GM21619 (cell line): Measurements from ENCODE around the gene ZC3H12A.

Experiments
- ATAC-seq: cut with Tn5 transposase; IDR thresholded peaks from one replicate; pipeline ENCODE4 v1.9.1; 2021; ENCODE audit not compliant: unreplicated experiment

Gene ZC3H12A

DNA sequence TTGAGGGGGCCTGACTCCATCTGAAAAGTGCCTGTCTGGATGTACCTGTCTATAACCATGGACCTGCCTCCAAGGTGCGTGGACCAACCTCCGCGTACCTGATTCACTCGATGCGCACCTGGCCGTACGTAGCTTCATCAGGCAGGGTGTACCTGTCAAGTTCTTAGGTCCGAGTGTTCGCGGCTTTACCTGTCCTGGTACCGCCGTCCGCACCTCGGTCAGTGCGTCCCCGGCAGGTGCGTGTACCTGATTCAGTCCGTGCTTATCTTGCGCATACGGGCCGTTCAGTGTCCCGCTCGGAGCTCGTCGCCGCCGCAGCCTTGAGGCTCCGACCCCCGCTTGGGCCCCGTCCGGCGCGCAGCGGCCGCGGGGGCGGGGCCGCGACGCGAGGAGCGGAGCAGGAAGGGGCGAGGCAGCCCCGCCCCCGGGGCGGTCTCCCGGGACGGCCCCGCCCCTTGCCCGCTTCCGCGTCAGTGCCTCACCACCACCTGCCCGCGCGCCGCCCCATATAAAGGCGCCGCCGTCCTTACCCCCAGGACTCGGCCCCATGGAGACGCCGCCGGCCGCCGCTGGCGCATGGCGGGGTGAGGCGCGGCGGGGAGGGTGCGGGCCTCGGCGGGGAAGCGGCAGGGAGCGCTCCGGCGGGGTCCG is at the start of gene ZC3H12A:
Gene ZC3H12A, plus strand, starts transcription at position 535 of the 651 bp plus-strand sequence. CDS start 917 bp downstream, outside the sequence.
- ATAC-seq: peak; percentile 43

DNA sequence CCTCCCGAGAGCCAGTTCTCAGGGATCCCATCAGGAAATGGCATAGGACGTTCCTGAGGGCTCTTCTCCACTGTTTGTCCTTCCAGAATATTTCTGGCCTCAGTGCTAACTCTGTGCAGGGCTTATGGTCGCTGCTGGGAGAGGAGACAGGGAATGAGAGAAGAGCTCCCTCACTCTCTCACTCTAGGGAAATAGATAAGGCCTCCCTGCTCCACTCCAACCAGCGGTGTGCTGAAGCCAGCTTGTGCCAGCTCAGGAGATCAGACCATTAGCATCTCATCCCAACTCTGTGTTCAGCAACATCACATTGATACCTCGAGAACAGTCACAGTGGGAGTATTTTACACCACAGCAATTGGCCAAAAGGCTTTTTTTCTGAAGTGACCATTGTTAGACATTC is 49.2 kb upstream of the ZC3H12A start:
- ATAC-seq: no peak

DNA sequence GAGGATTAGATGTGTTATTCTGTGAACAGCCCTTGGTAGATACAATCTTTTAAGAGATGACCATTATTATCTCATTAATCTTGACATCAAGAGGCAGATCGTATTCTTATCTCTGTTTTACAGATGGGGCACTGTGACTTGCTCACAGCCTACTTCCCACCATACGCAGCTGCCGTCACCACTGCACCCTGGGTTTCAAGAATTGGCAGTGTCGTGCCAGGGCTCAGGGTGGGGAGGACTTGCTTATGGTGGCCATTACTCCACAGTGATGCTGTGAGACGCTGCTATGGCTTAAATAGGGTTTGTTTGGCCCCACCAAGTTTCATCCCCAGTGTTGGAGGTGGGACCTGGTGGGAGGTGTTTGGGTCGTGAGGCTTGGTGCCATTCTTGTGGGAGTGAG is 45.4 kb upstream of the ZC3H12A start:
- ATAC-seq: no peak

DNA sequence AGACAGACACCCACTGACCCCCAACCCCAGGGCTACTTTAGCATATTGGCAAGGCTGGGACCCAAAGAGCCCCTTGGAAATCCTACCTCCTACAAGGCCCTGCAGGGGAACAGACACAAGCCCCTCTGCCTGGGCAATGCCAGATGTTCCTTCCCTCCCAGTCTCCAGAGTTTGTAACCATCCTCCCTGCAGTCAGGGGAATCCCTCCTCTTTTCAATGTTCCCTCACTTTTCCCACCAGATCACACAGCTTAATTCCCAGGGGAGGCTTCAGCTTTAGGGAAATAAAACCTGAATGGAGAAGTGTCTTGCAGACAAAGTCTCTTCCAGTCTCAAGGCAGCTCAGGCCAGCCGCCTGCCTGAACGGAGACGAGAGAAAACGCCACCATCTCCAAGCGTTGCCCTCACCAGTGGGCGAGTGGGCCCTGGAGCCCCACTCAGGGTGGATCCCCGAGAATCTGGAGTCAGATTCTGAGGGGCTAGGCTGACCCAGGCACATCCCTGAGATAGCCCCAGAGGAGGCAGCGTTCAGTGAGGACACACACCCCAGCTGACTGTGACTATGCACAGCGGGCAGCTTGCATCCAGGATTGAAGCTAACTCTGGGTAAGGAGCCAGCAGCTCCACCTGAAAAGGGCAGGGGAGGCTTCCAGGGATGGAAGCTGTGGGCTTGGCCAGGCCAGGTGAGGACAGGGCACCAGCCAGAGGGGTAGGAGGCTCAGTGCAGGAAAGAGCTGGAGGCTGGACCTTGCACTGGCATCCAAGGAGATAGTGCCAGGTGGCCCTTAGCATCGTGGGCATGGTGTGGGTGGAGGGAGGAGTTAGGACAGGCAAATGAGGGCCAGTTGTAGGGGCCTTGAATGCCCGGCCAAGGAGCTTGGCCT is 44.0 kb upstream of the ZC3H12A start:
- no peak for ATAC-seq

DNA sequence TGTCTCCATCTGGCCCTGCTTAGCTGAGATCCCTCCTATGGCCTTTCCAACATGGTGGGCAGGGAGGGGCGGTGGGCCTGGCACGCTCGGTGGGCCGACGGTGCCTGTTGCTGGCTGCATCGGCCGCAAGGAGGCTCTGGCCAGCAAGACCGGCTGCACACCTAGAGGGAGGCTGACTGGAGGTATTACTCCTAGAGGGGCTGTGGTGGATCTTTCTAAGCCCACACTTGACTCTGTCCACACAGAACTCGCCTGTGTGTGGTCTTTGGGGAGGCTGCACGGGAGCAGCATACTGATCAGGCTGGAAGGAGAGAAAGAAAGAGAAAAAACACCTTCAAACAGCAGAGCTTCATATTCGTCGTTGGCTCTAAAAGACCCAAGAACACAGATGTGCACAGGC is 41.7 kb upstream of the ZC3H12A start:
- ATAC-seq: no peak

DNA sequence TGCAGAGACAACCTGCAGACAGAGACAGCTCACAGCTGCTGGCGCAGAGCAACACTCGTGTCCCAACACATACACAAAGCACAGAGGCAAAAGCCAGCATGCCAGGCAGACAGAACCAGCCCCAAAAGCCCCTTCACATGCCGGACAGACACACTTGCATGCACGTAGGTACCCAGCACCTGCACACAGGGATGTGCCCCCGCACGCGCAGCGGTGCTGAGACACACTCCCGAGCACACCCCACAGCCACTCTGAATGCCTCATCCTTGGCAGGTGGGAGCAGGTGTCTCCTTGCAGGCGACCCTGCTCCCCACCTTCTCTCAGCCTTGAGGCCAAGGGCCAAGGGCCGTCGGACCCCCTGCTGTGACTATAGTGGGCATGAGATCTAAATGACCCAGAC is 41.2 kb upstream of the ZC3H12A start:
- ATAC-seq: no peak

DNA sequence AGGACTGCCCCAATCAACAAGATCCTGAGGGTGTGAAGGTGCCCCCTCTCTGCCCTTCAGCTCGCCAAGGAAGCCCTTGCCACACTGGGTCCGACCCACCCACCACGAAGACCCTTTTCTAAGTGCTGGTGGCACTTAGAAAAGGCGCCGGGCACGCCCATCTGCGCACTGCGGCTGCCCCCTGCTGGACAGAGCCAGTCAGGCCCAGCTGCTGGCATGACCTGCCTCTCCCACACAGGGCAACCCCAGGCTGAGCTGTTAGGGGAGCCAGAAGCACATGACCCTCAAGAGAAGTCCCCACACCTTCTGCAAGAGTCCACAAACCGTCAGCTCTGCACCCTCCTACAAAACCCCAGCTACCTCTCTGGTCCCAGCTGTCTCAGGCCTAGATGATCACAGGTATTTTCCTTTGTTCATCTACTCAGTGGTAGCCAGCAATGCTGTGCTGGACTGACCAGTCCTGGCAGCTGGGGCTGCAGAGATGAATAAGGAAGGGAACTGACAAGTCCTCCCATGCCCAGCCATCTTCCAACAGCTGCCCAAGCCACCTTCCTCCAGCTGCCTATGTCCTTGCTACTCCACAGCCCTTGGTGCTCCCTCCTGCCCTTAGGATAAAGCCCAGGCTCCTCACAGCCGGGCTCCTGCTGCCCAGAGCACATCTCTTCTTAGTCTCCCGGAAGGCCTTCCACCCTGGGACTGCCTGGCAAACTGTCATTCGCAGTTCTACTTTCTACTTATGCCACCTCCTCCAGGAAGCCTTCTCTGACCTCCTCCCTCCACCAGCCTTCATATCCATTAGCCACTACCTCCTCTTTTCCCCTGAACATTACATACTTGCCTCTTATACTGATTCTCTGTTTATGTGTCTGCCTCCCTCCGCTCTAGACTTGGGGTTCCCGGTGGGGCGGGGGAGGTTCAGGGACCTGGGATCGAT is 39.8 kb upstream of the ZC3H12A start:
- no peak for ATAC-seq

DNA sequence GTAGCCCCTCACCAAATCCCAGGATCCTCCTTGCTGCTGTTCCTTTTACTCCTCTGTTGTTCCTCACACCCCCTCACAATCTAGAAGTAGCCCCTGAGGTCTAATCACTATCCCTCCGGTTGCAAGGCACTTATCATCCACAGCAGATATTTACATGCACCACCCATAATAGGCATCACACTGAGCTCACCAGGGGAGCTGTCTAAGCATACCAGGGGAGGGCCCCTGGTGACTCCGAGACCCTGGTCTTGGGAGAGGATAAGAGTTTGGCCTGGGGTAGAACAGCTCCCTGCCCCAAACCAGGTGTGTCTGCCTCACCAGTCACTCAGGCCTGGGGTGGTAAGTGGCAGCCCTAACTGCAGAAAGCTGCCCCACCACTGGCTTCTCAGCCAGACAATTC is 37.3 kb upstream of the ZC3H12A start:
- ATAC-seq: no peak

DNA sequence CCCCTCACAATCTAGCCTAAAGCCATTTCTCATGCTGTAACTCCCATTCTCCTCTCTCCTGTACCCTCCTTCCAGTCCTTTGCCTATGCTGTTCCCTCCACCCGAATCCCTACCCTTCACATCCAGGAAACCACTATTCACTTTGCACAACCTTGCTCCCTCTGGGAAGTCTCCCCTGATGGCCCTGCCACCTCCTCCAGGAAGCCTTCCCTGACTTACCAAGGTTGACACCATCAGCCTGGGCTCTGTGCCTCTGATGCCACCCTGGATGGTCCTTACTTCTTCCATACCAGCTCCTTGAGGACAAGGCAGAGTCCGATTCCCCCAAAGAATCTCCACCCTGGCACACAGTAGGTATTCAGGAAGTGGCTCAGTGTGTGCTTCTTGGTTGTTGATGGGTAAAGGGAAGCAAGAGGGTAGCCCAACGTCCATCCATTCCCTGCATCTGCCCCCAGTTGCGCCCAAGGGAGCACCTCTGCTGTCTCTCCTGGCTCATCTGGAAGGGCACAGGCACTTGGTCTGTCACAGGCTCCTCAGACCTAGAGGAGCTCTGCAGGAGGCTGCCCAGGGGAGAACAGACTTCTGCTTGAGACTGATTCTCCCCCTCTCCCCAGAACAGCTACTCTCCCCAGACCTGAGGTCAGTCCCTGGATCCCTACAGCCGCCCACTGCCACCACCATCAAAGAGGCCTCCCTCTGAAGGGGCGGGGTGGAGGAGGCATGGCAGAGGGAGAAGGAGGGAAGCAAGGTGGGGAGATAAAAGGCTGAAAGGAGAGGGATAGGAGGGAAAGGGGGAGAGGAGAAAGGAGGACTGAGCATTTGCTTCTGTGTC is 36.1 kb upstream of the ZC3H12A start:
- no peak for ATAC-seq

DNA sequence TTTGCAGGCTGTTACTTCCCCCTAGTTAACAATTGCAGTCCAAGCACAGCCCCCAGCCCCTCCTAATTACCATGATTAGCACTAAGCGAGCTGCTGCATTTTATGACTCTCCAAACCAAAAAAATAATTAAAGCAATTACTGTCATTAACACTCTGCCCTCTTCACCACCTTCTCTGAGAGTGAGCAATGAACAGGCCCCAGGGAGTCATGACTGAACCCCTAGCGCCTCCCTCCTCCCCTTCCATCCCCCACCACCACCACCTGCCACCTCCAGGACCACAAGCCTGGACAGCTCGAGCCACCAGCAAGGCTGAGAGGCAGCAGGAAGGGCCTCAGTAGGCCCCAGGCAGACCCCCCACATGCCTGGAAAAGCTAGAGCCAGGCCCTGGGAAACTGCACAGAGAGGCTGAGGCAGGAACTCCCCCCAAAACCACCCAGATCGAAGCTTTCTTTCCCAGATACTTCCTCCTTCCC is 35.5 kb upstream of the ZC3H12A start:
- no peak for ATAC-seq

DNA sequence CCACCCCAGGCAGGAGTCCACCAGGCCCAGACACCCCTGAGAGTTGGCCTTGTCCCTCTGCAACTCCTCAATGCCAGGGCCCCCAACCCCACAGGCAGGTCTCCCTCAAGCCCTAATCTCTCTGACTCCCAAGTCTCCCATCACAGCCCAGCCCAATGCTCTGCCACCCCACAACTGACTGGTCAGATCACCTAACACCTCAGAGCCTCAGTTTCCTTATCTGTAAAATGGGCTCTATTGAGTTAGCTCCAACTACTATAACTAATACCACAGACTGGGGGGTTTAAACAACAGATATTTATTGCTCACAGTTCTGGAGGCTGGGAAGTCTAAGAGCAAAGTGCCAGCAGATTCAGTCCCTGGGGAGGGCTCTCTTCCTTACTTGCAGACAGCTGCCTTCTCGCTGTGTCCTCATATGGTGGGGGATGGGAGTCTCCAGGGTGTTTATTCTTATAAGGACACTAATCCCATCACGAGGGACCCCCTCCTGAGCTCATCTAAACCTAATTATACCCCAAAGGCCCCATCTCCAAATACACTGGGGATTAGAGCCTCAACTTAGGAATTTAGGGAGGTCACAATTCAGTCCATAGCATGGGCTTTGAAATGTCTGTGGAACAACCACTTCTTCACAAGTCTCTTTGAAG is 34.9 kb upstream of the ZC3H12A start:
- no peak for ATAC-seq

DNA sequence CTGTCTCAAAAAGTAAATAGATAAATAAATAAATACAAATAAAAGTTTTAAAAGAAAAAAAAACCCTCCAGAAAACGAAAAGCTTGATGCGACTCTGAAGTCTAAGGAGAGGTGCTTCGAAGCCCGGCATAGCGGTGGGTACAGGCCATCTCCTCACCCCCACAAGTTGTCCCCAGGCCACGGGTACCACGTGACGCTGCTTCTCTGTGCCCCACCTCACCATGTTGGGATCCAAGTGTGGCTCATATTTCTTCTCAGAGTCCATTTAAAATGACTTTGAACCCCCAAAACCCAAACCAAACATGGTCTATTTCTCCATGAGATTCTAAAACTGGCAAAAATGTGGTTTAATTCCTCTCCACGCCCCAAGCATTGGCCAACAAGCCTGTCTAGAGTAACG is 32.9 kb upstream of the ZC3H12A start:
- ATAC-seq: no peak

DNA sequence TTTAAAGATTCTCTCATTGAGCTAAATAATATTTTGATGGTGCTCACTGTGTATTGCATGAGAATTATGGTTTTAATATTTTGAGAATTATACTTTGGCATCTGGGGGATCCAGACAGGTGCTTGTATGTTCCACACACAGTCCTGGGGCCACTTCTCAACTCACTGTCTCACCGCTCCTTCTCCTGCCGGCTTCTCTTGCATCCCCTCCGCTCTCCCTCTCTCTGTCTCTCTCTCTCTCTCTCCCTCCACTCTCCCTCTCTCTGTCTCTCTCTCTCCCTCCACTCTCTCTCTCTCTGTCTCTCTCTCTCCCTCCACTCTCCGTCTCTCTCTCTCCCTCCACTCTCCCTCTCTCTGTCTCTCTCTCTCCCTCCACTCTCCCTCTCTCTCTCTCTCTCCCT is 32.2 kb upstream of the ZC3H12A start:
- ATAC-seq: no peak

DNA sequence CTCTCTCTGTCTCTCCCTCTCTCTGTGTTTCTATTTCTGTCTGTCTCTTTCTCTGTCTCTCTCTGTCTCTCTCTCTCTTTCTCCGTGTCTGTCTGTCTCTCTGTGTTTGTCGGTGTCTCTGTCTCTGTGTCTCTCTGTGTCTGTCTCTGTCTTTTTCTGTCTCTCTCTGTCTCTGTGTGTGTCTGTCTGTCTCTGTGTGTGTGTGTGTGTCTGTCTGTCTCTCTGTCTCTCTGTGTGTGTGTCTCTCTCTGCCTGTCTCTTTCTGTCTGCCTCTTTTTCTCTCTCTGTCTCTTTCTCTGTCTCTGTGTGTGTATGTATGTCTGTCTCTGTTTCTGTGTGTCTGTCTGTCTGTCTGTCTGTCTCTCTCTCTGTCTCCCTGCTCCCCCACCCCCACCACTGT is 31.7 kb upstream of the ZC3H12A start:
- no peak for ATAC-seq

DNA sequence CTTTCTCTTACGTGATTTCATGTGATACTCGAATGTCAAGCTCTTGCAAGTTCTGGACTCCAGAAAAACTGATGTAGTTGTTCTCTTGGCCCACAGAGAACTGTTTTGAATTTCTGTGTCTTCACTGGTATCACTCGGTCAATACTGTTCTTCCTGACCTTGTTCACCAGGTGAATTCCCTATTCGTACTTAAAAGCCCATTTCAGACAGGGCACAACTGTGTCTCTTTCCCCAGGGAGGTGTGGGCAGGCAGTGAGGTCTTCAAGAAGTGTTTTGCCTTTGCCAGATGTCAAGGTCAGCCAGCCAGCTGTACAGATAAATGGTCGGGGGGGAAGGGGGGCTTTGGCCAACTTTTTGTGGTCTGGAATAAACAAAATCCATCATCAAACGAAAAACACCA is 27.5 kb upstream of the ZC3H12A start:
- ATAC-seq: no peak

DNA sequence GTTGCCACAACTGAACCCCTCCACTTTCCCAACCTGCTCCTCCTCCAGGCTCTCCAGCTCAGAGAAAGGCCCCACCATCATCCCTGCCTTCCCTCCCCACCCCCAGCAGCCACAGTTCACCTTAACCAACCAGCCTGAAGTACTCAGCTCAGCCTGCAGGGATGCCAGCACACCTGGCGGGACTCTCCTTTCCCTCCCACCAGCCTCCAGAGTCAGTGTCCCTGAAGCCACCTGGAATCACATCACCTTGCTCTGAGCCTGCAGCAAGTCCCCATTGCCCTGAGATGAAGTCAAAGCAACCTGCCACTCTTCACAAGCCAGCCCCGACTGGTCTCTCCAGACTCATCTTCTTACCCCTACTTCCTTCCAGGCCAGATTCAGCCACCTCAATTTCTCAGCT is 26.2 kb upstream of the ZC3H12A start:
- no peak for ATAC-seq

DNA sequence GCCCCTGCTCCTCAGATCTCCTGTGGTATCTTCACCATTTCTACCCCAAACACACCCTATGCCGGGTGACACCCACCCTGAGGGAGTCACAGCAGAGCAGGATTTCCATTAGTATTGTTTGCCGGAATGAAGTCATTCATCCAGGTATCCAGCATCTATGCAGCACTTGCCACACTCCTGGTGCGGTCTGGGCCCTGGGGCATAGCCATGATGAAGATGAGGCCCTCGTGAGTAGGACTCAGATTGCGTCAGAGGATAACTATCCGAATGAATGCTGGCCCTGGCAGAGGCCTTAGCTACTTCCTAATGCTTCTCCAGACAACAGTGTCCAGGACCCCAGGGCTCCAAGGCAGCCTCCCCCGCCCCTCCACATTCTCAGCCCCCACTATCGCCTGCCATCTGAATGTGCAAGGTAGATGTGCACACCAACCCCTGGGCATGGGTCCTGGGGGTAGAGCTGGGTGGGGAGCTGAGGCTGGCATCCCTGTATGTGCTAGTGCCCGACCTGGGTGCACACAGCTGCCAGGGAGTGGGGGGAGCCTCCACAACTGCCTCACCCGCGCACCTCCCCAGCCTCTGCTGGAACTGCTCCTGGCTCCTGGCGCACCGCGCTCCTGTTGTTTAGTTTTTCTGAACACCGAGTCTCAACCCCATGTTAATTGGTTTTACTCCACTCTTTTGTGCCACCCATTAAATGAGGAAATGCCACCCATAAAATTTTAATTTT is 25.5 kb upstream of the ZC3H12A start:
- ATAC-seq: no peak

DNA sequence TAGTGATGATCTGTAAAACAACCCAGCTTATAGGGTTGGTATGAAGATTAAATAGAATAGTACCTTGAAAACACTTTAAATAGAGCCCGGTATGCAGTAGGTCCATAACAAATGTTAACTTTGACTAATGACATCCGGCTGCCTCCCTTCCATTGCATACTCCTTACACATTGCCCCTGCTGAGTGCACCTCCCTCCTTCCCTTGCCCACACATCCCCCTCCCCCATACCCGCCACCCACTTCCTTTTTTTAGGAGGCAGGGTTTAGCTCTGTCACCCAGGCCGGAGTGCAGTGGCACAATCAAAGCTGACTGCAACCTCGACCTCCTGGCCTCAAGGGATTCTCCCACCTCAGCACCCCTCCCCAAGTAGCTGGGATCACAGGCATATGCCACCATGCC is 24.4 kb upstream of the ZC3H12A start:
- ATAC-seq: no peak

DNA sequence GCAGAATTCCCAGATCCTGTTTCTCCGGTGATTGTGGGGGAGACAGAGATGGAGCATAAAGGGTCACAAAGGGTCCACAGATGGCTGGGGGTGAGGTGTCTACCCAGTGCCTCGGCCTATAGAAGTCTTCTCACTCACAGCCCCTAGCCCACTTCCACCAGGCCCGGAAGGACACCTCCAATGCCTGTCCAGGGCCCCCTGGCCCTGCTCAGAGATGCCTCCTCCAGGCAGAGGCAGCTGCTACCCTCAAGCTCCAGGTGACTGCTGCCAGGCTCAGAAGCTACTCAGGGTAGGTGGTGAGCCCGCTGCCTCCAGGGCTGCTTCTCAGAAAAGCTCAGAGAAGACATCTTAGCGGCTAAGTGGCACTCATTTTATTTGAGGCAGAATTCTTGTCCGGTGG is 22.0 kb upstream of the ZC3H12A start:
- ATAC-seq: no peak
